HG03039 (cell line): Measurements from ENCODE around the gene CC2D1B.

Source experiments
- ATAC-seq: cut with Tn5 transposase; IDR thresholded peaks from one replicate; pipeline ENCODE4 v1.9.1; 2021; ENCODE audit warnings: mild to moderate bottlenecking, moderate library complexity; ENCODE audit not compliant: unreplicated experiment

The CC2D1B gene

DNA sequence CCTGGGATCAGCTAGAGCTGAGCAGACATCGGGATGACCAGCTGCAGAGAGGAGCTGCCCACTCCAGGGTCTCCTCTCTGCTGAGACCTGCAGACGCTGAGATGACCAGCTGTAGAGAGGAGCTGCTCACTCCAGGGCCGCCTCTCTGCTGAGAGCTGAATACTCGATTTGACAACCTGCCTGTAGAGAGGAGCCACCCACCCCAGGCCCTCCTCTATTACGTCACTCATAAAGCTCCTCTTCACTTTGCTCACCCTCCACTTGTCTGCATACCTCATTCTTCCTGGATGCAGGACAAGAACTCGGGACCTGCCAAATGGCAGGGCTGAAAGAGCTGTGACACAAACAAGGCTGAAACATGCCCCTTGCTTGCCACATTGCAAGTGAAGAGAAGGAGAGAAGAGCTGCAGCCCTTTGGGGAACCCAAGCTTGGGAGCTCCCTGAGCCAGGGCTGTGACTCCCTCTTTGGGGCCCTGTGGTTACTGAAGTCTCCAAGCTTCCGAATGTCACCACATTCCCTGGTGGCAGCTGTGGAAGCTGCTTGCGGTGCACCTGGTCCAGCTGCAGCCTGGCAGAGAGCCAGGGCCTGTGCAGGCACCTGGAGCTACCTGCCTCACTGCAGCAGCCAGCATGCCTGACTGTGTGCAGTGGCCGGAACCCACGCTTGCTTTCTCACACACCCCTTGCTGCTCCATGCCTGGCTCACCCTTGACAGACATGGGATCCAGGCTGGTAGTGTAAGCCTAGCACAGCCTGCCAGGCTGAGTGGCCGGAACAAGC, 59.6 kb downstream of the CC2D1B start:
- ATAC-seq = no peak

DNA sequence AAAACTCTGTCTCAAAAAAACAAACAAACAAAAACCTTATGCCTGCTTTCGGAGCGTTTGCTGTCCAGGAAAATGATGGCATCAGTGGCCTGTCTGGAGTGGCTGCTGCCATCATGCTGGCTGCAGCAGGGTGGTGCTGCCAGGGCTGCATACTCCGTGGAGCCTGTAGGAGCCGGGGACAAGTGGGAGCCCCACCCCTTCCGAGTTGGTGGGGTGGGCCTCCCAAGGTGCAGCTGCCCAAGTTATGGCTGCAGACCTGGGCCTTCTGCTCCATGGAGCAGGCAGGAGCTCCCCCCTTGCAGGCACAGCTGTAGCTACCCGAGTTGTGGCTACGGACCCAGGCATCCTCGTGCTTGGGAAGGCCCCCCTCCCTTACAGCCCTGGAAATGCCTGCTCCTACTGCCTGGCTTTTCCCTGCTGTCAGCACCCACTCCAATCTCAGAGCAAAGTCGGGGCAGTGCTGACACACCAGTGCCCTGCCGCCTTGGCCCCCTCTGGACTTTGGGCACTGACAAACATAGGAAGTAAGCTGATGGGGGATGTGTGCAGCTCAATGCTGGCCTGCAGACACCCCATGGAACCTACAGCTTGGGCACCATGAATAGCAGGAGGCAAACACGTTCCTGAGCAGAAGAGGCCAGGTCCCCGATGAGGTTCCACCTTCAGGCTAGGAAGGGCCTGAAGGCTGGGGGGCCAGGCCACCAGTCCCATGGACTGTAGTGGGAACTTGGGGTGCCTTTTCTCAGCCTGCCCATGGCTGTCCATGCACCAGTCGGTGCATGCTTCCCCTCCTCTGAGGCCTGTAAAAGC, 60.4 kb downstream of the CC2D1B start:
- no peak for ATAC-seq
